Nephron progenitor cell (in vitro differentiated cells): ENCODE data around the gene PLA2G2E.

Experiments used
- DNase-seq: peaks from one replicate; pipeline ENCODE4 v3.0.0; 2021
- H3K27ac Mint-ChIP-seq: 2 replicates; pipeline ENCODE4 v1.8.0; 2021; ENCODE audit warnings: mild to moderate bottlenecking, moderate library complexity, mixed read lengths
- H3K27me3 Mint-ChIP-seq: 2 replicates; pipeline ENCODE4 v1.8.0; 2021; ENCODE audit warnings: mild to moderate bottlenecking, low read depth, mixed read lengths; ENCODE audit not compliant: poor library complexity
- H3K36me3 Mint-ChIP-seq: 2 replicates; pipeline ENCODE4 v1.8.0; 2021; ENCODE audit warnings: low read depth, mixed read lengths
- H3K4me1 Mint-ChIP-seq: 2 replicates; pipeline ENCODE4 v1.8.0; 2021; ENCODE audit warnings: mixed read lengths
- H3K4me3 Mint-ChIP-seq: 2 replicates; pipeline ENCODE4 v1.8.0; 2021; ENCODE audit warnings: mild to moderate bottlenecking, moderate library complexity, mixed read lengths
- H3K9me3 Mint-ChIP-seq: 2 replicates; pipeline ENCODE4 v1.8.0; 2021; ENCODE audit warnings: mild to moderate bottlenecking, moderate library complexity, mixed read lengths
- TF ChIP-seq, protein P1 (sequence below): fragments of 200-600 bp; sonication (generic); IDR thresholded peaks from 2 replicates; pipeline ENCODE4 v1.5.0; 2021; ENCODE audit warnings: antibody characterized with exemption

PLA2G2E gene

DNA sequence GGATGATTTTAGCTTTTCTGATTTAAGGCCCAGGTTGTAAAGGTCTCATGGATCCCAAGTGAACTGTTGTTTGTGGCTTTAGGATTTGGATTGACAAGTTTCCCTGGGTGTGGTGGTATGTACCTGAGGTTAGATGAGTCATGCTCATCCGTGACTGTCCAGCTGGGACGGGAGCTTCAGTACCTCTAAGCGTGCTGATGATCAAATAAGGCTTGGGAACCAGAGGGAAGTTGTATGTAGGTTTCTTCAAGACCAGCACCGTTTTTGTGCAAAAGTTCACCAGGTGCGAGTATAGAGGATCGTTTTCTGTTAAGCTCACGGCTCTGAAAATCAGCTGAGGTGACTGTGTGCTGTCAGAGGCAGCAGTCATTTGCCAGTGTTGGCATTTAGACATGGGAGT lies 19.8 kb downstream of the PLA2G2E start:
- Mint-ChIP-seq H3K27ac (peak overlapping the region; percentile 47), H3K4me1 (no peaks in the 10 kb centered on the region), H3K4me3 (no peak overlapping the region), H3K9me3 (no peaks in the 10 kb centered on the region), H3K36me3 (peaks cover 89% of the 10 kb centered on the region), H3K27me3 (no peaks in the 10 kb centered on the region)
- TF ChIP-seq, protein P1, sequence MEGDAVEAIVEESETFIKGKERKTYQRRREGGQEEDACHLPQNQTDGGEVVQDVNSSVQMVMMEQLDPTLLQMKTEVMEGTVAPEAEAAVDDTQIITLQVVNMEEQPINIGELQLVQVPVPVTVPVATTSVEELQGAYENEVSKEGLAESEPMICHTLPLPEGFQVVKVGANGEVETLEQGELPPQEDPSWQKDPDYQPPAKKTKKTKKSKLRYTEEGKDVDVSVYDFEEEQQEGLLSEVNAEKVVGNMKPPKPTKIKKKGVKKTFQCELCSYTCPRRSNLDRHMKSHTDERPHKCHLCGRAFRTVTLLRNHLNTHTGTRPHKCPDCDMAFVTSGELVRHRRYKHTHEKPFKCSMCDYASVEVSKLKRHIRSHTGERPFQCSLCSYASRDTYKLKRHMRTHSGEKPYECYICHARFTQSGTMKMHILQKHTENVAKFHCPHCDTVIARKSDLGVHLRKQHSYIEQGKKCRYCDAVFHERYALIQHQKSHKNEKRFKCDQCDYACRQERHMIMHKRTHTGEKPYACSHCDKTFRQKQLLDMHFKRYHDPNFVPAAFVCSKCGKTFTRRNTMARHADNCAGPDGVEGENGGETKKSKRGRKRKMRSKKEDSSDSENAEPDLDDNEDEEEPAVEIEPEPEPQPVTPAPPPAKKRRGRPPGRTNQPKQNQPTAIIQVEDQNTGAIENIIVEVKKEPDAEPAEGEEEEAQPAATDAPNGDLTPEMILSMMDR = no peak
- no peak for DNase-seq

DNA sequence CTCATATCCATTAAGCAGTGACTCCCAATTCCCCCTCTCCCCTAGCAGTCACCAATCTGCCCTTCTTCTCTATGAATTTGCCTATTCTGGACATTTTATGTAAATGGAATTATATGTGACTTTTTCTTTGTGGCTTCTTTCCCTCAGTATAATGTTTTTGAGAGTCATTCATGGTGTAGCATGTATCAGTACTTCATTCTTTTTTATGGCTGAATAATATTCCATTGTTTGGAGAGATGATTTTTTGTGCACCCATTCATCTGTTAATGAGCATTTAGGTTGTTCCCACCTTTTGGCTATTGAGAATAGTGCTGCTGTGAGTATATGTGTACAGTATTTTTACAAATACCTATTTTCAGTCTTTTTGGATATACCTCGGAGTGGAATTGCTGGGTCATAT lies 21.8 kb downstream of the PLA2G2E start:
- Mint-ChIP-seq H3K36me3 (peaks cover 88% of the 10 kb centered on the region), H3K4me1 (no peaks in the 10 kb centered on the region), H3K27ac (no peak overlapping the region), H3K4me3 (no peak overlapping the region), H3K27me3 (no peaks in the 10 kb centered on the region), H3K9me3 (no peaks in the 10 kb centered on the region)
- TF ChIP-seq, protein P1 = no peak
- no peak for DNase-seq

DNA sequence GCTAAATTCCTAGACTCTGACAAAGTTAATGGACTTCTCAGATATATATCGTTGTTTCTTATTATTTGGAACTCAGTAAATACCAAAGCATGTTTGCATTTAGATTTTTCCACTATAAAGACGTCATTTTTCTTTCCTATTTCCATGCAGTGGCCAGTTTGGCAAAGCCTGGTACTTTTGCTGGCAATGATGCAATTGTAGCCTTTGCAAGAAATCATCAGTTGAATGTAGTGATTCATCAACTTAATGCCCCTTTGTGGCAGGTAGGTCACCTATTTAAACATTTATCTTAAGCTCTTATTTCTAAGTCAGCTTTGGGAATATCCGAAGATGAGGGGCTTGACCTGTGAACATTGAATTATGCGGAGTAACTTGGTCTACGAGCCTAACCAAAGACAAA lies 29.2 kb downstream of the PLA2G2E start:
- H3K27me3 Mint-ChIP-seq = peaks cover 2% of the 10 kb centered on the region
- TF ChIP-seq, protein P1 = no peak
- no peaks in the 10 kb centered on the region for H3K4me1 Mint-ChIP-seq
- no peak for DNase-seq
- H3K4me3 Mint-ChIP-seq = no peak overlapping the region
- H3K9me3 Mint-ChIP-seq = no peaks in the 10 kb centered on the region
- peaks cover 65% of the 10 kb centered on the region for H3K36me3 Mint-ChIP-seq
- no peak overlapping the region for H3K27ac Mint-ChIP-seq

DNA sequence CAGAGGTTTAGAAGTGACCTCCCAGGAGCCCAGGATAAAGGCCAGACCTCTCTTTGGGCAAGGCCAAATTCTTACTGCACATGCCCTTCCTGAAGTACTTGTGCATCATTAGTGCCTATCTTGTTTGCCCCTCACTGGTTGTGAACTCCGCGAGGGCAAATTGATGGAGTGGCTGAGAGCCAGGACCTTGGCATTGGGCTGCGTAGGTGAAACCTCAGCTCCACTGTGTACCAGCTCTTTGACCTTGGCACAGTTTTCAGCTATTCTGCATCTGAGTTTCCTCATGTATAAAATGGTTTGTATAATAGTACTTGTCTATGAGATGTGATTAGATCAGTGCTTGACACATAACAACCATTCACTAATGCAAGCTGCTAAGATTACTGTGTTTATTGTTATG lies 29.7 kb downstream of the PLA2G2E start:
- Mint-ChIP-seq H3K4me3 (no peak overlapping the region), H3K36me3 (peaks cover 60% of the 10 kb centered on the region), H3K9me3 (no peaks in the 10 kb centered on the region), H3K27ac (no peak overlapping the region), H3K27me3 (peaks cover 2% of the 10 kb centered on the region), H3K4me1 (peaks cover 2% of the 10 kb centered on the region)
- no peak for DNase-seq
- TF ChIP-seq, protein P1 = no peak

DNA sequence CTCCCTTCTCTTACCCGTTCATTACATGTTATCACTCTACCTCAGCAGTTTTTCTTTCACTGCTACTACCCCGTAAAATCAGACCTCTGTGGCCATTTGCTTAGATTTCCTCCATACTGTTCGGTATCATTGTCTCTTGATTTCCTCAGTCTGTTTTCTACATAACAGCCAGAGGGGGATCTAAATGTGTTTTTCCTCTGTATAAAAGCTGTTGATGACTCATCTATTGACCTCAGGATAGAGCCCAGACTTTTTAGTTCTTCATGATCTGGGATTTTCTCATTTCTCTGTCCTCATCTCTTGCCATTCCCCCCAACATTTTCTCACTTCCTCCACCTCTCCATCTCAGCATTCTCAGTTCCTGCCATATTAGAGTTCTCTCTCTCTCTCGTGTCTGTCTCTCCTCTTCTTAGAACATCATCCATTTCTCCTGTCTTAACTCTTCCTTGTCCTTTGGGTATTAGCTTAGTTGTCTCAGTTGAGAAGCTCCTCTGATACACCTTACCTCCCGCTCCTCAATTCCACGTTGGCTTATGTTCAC lies 30.7 kb downstream of the PLA2G2E start:
- DNase-seq = no peak
- Mint-ChIP-seq H3K9me3 (no peaks in the 10 kb centered on the region), H3K27ac (peak overlapping the region; percentile 11), H3K4me1 (peaks cover 12% of the 10 kb centered on the region), H3K4me3 (no peak overlapping the region), H3K27me3 (peaks cover 2% of the 10 kb centered on the region), H3K36me3 (peaks cover 57% of the 10 kb centered on the region)
- TF ChIP-seq, protein P1 = no peak

DNA sequence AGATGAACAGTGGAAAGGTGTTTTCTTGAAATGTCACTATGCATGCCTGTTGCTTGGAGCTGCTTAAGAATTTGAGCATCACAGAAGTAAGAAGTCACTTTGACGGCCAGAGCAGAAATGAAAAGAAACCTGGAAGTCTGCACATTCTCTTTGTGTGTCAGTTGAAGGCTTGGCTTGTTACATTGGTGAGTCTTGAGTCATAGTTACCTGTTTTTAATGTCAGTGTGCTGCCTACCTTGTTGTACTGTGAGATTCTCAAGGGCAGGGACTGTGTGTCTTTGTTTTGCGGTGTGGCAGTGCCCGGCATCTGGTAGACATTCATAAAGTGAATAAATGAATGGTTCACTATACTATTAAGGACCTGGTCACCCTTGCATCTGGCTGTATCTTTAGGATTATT lies 31.3 kb downstream of the PLA2G2E start:
- H3K9me3 Mint-ChIP-seq = no peaks in the 10 kb centered on the region
- TF ChIP-seq, protein P1 = no peak
- peaks cover 12% of the 10 kb centered on the region for H3K4me1 Mint-ChIP-seq
- DNase-seq = no peak
- no peak overlapping the region for H3K4me3 Mint-ChIP-seq
- peaks cover 2% of the 10 kb centered on the region for H3K27me3 Mint-ChIP-seq
- H3K27ac Mint-ChIP-seq = no peak overlapping the region
- peaks cover 57% of the 10 kb centered on the region for H3K36me3 Mint-ChIP-seq
